ENCODE measurements around the gene CDK7. TPM values are rescaled to one million over a fixed set of nuclear protein-coding genes. Genes with fewer than 3 reads are reported as not detected.
"Not testable (repeated sequence)": the region's sequence is repeated elsewhere in the genome, so short reads cannot be mapped to it uniquely, and the experiment has no call there.

CDK7 gene
- 16.7 TPM for total RNA-seq

GRCh38 chr5:69234457-69235268 is at the start of gene CDK7:
Gene CDK7 (plus strand): TSS chr5:69234886. CDS start chr5:69234976, 90 bp downstream.
- ATAC-seq = peak; percentile 100
- peak; percentile 95 for DNase-seq (ENCODE audit: low spot score)
- intact Hi-C loops (cut with DNase I) = no loop called here

- no peak for DNase-seq (ENCODE audit: low spot score)
- ATAC-seq = no peak
- intact Hi-C loops (cut with DNase I) = no loop called here
Measured at GRCh38 chr5:69187342-69187741, 47.3 kb upstream of the CDK7 start.

- DNase-seq (ENCODE audit: low spot score) (no peak), ATAC-seq (no peak)
- intact Hi-C loops (cut with DNase I) = loop anchor here (1.0 kb wide), 1 partner anchor 22 kb away; no protein-coding TSS in a partner anchor
Measured at GRCh38 chr5:69188811-69189161, 45.9 kb upstream of the CDK7 start.

GRCh38 chr5:69189162-69190086 is 45.3 kb upstream of the CDK7 start, which contains the start of gene CENPH:
Gene CENPH (plus strand): TSS chr5:69189583. CDS start chr5:69189635, 52 bp downstream.
- intact Hi-C loops (cut with DNase I) = no loop called here

GRCh38 chr5:69202497-69202896 is 32.2 kb upstream of the CDK7 start:
- intact Hi-C loops (cut with DNase I) = no loop called here
- ATAC-seq = no peak
- DNase-seq (ENCODE audit: low spot score) = no peak

More at GRCh38 chr5:69189162-69190086, 45.3 kb upstream of the CDK7 start, which contains the start of gene CENPH:
- DNase-seq (ENCODE audit: low spot score) (peak; percentile 92), ATAC-seq (peak; percentile 99)

GRCh38 chr5:69206528-69207190 is 28.0 kb upstream of the CDK7 start:
- DNase-seq (ENCODE audit: low spot score) (no peak), ATAC-seq (no peak)
- intact Hi-C loops (cut with DNase I) = no loop called here

- DNase-seq (ENCODE audit: low spot score) = no peak
- intact Hi-C loops (cut with DNase I) = no loop called here
- ATAC-seq = no peak
Measured at GRCh38 chr5:69209602-69210001, 25.1 kb upstream of the CDK7 start.

- DNase-seq (ENCODE audit: low spot score) (no peak), ATAC-seq (no peak)
- intact Hi-C loops (cut with DNase I) = no loop called here
Measured at GRCh38 chr5:69211200-69211599, 23.5 kb upstream of the CDK7 start.

GRCh38 chr5:69212022-69212421 is 22.7 kb upstream of the CDK7 start:
- intact Hi-C loops (cut with DNase I) = no loop called here
- no peak for DNase-seq (ENCODE audit: low spot score)
- ATAC-seq = no peak

GRCh38 chr5:69213513-69214215 is 21.0 kb upstream of the CDK7 start:
- intact Hi-C loops (cut with DNase I) = no loop called here
- DNase-seq (ENCODE audit: low spot score) (no peak), ATAC-seq (no peak)

GRCh38 chr5:69217151-69217511 is 17.6 kb upstream of the CDK7 start:
- no peak for ATAC-seq
- intact Hi-C loops (cut with DNase I) = no loop called here
- DNase-seq (ENCODE audit: low spot score) = no peak

GRCh38 chr5:69217548-69218526 is 16.8 kb upstream of the CDK7 start:
- peak; percentile 100 for ATAC-seq
- peak; percentile 99 for DNase-seq (ENCODE audit: low spot score)
- intact Hi-C loops (cut with DNase I) = no loop called here

- DNase-seq (ENCODE audit: low spot score) = no peak
- intact Hi-C loops (cut with DNase I) = no loop called here
- no peak for ATAC-seq
Measured at GRCh38 chr5:69219939-69220338, 14.7 kb upstream of the CDK7 start.

GRCh38 chr5:69220371-69220770 is 14.3 kb upstream of the CDK7 start:
- ATAC-seq; DNase-seq (ENCODE audit: low spot score); intact Hi-C loops (cut with DNase I): not testable (repeated sequence)

GRCh38 chr5:69220833-69221232 is 13.9 kb upstream of the CDK7 start:
- intact Hi-C loops (cut with DNase I); ATAC-seq; DNase-seq (ENCODE audit: low spot score): not testable (repeated sequence)

GRCh38 chr5:69224520-69224919 is 10.2 kb upstream of the CDK7 start:
- DNase-seq (ENCODE audit: low spot score) (no peak), ATAC-seq (no peak)
- intact Hi-C loops (cut with DNase I) = no loop called here

GRCh38 chr5:69225860-69226259 is 8.8 kb upstream of the CDK7 start:
- intact Hi-C loops (cut with DNase I) = no loop called here

GRCh38 chr5:69230181-69230580 is 4.5 kb upstream of the CDK7 start:
- no peak for DNase-seq (ENCODE audit: low spot score)
- intact Hi-C loops (cut with DNase I) = no loop called here
- no peak for ATAC-seq

More at GRCh38 chr5:69225860-69226259, 8.8 kb upstream of the CDK7 start:
- no peak for DNase-seq (ENCODE audit: low spot score)
- ATAC-seq = no peak
